ENCODE data around the gene GJE1.
A peak's percentile ranks its signal among the peaks of the same experiment; 100 is the strongest.
"Not testable (repeated sequence)": the region's sequence is repeated elsewhere in the genome, so short reads cannot be mapped to it uniquely, and the experiment has no call there.

The GJE1 gene

GRCh38 chr6:142132625-142133024 lies at the start of gene GJE1:
TSS of gene GJE1 (plus strand) at chr6:142132925. CDS start at chr6:142133159, 234 bp downstream.
- DNase-seq: no peak

GRCh38 chr6:142087950-142088857 lies 44.5 kb upstream of the GJE1 start:
- DNase-seq: no peak

- peak in 1 of 3 donors; percentile 1 for DNase-seq
These were observed 43.9 kb upstream of the GJE1 start for GRCh38 chr6:142088858-142089216.

GRCh38 chr6:142104820-142105219 lies 27.9 kb upstream of the GJE1 start:
- not testable (repeated sequence) for DNase-seq

- not testable (repeated sequence) for DNase-seq
These were observed 21.9 kb upstream of the GJE1 start for GRCh38 chr6:142110820-142111219.

GRCh38 chr6:142112451-142113061 lies 20.2 kb upstream of the GJE1 start:
- DNase-seq: peak; percentile 84 to 89 (median 88)

- no peak for DNase-seq
These were observed 15.4 kb upstream of the GJE1 start for GRCh38 chr6:142117366-142117765.

- no peak for DNase-seq
These were observed 14.4 kb upstream of the GJE1 start for GRCh38 chr6:142118328-142118727.

- no peak for DNase-seq
These were observed 13.8 kb upstream of the GJE1 start for GRCh38 chr6:142118925-142119324.

GRCh38 chr6:142121342-142121741 lies 11.4 kb upstream of the GJE1 start:
- DNase-seq: no peak

- DNase-seq: no peak
These were observed 1.9 kb upstream of the GJE1 start for GRCh38 chr6:142130814-142131213.

- no peak for DNase-seq
These were observed 6.2 kb downstream of the GJE1 start for GRCh38 chr6:142138876-142139275.

GRCh38 chr6:142141531-142141930 lies 8.8 kb downstream of the GJE1 start:
- not testable (repeated sequence) for DNase-seq

- DNase-seq: peak; percentile 97 to 99 (median 99)
These were observed 14.3 kb downstream of the GJE1 start, which contains the start of the genes NMBR and VTA1 for GRCh38 chr6:142146828-142147662. TSS of gene NMBR (minus strand) at chr6:142147122. CDS start at chr6:142088658, 58,464 bp downstream. TSS of gene VTA1 (plus strand) at chr6:142147263. CDS start at chr6:142147288, 25 bp downstream.

- peak in 1 of 3 donors; percentile 3 for DNase-seq
These were observed 20.0 kb downstream of the GJE1 start for GRCh38 chr6:142152746-142153145.

GRCh38 chr6:142153196-142153595 lies 20.5 kb downstream of the GJE1 start:
- DNase-seq: no peak

- DNase-seq: no peak
These were observed 21.6 kb downstream of the GJE1 start for GRCh38 chr6:142154336-142154735.

GRCh38 chr6:142155091-142155490 lies 22.4 kb downstream of the GJE1 start:
- no peak for DNase-seq

GRCh38 chr6:142155895-142156757 lies 23.4 kb downstream of the GJE1 start:
- peak; percentile 43 to 72 (median 69) for DNase-seq

GRCh38 chr6:142156758-142157068 lies 24.0 kb downstream of the GJE1 start:
- DNase-seq: not testable (repeated sequence)

- no peak for DNase-seq
These were observed 30.1 kb downstream of the GJE1 start for GRCh38 chr6:142162780-142163179.

GRCh38 chr6:142165227-142165626 lies 32.5 kb downstream of the GJE1 start:
- no peak for DNase-seq
